IMR-90 (cell line): ENCODE measurements around the gene METTL4. TPM values are rescaled to one million over a fixed set of nuclear protein-coding genes. Genes with fewer than 3 reads are reported as not detected.

Experiments
- ATAC-seq: fragments of 200-7000 bp; cut with Tn5 transposase; 2 replicates; pipeline ENCODE4 v1.9.1; 2020; ENCODE audit warnings: low read depth, mild to moderate bottlenecking, moderate library complexity
- BruUV-seq: library from RNA; stranded (reverse); fragments of 400-500 nt; replicated peaks from 2 replicates; lab custom pipeline; 2021; lab: Mats Ljungman, UMichigan
- CTCF ChIA-PET: fragments of 300-600 bp; formaldehyde crosslinking; extraction: SDS; loops from one replicate; lab custom pipeline; 2021; ENCODE audit warnings: antibody characterized with exemption; lab: Yijun Ruan, JAX
- POLR2A ChIA-PET: fragments of 300-600 bp; sonication (Branson Sonifier 250); formaldehyde crosslinking; loops from one replicate; lab custom pipeline; 2022; ENCODE audit warnings: antibody characterized with exemption; ENCODE audit not compliant: unreplicated experiment; lab: Charles Lee
- DNase-seq: peaks from one replicate; pipeline ENCODE4 v3.0.0; 2013
- H2AFZ ChIP-seq: replicated peaks from 2 replicates; pipeline ENCODE3; 2013; ENCODE audit warnings: low read length, mild to moderate bottlenecking; ENCODE audit not compliant: poor library complexity
- H2AK5ac ChIP-seq: 2 replicates; pipeline ENCODE4 v1.6.1; 2013; ENCODE audit warnings: low read depth, low read length, inconsistent platforms
- H2AK9ac ChIP-seq: replicated peaks from 2 replicates; pipeline ENCODE3; 2013; ENCODE audit warnings: mild to moderate bottlenecking, low read depth, low read length, moderate library complexity; ENCODE audit not compliant: poor library complexity
- H2BK120ac ChIP-seq: 2 replicates; pipeline ENCODE4 v1.6.1; 2013; ENCODE audit warnings: low read depth, low read length, inconsistent platforms
- H2BK15ac ChIP-seq: 3 replicates; pipeline ENCODE4 v1.6.1; 2013; ENCODE audit warnings: low read depth, low read length, inconsistent platforms
- H2BK20ac ChIP-seq: 2 replicates; pipeline ENCODE4 v1.6.1; 2013; ENCODE audit warnings: low read depth, mild to moderate bottlenecking, inconsistent platforms, low read length, moderate library complexity
- H2BK5ac ChIP-seq: 2 replicates; pipeline ENCODE4 v1.6.1; 2013; ENCODE audit warnings: mild to moderate bottlenecking, low read depth, low read length, inconsistent platforms; ENCODE audit not compliant: poor library complexity, severe bottlenecking
- H3K14ac ChIP-seq: replicated peaks from 2 replicates; pipeline ENCODE4 v1.6.1; 2013; ENCODE audit warnings: low read depth, low read length, inconsistent platforms
- H3K18ac ChIP-seq: 2 replicates; pipeline ENCODE4 v1.6.1; 2013; ENCODE audit warnings: low read depth, low read length, control low read depth
- H3K23ac ChIP-seq: 2 replicates; pipeline ENCODE4 v1.6.1; 2013; ENCODE audit warnings: low read depth, low read length, inconsistent platforms
- H3K27ac ChIP-seq: 2 replicates; pipeline ENCODE4 v1.5.1; 2013; ENCODE audit warnings: mild to moderate bottlenecking, control low read depth, low read length; ENCODE audit not compliant: insufficient read depth
- H3K27me3 ChIP-seq: 2 replicates; pipeline ENCODE4 v1.6.1; 2013; ENCODE audit warnings: low read length; ENCODE audit not compliant: control insufficient read depth, insufficient read depth
- H3K36me3 ChIP-seq: 2 replicates; pipeline ENCODE4 v1.6.1; 2013; ENCODE audit warnings: low read length, mixed read lengths; ENCODE audit not compliant: control insufficient read depth, insufficient read depth
- H3K4ac ChIP-seq: 2 replicates; pipeline ENCODE4 v1.6.1; 2013; ENCODE audit warnings: low read depth, low read length, inconsistent platforms
- H3K4me1 ChIP-seq: 2 replicates; pipeline ENCODE4 v1.6.1; 2013; ENCODE audit warnings: low read length, mixed read lengths; ENCODE audit not compliant: control insufficient read depth, insufficient read depth
- H3K4me2 ChIP-seq: 2 replicates; pipeline ENCODE4 v1.6.1; 2013; ENCODE audit warnings: low read depth, mild to moderate bottlenecking, control low read depth, low read length, moderate library complexity
- H3K4me3 ChIP-seq: 2 replicates; pipeline ENCODE4 v1.5.1; 2013; ENCODE audit warnings: low read depth, mild to moderate bottlenecking, control low read depth, low read length, moderate library complexity; ENCODE audit not compliant: insufficient read depth
- H3K56ac ChIP-seq: 2 replicates; pipeline ENCODE4 v1.6.1; 2013; ENCODE audit warnings: low read length, inconsistent platforms; ENCODE audit not compliant: insufficient read depth; ENCODE audit errors: extremely low read depth
- H3K79me1 ChIP-seq, 2 experiments: 2 replicates each; pipeline ENCODE4 v1.6.1; 2013; ENCODE audit warnings: low read length in 2 of 2, inconsistent platforms in 1 of 2, low read depth in 1 of 2
- H3K9ac ChIP-seq: 2 replicates; pipeline ENCODE4 v1.6.1; 2013; ENCODE audit warnings: low read depth, low read length, control low read depth
- H3K9me1 ChIP-seq: 2 replicates; pipeline ENCODE4 v1.6.1; 2013; ENCODE audit warnings: low read length, inconsistent platforms; ENCODE audit not compliant: insufficient read depth
- H3K9me3 ChIP-seq: 2 replicates; pipeline ENCODE4 v1.6.1; 2013; ENCODE audit warnings: low read length; ENCODE audit not compliant: control insufficient read depth, insufficient read depth
- H4K20me1 ChIP-seq: 2 replicates; pipeline ENCODE4 v1.6.1; 2013; ENCODE audit warnings: low read length, inconsistent platforms; ENCODE audit not compliant: insufficient read depth
- H4K5ac ChIP-seq: 2 replicates; pipeline ENCODE4 v1.6.1; 2013; ENCODE audit warnings: mild to moderate bottlenecking, low read depth, low read length, control low read depth
- H4K8ac ChIP-seq, 2 experiments: 2 replicates each; pipeline ENCODE4 v1.6.1; 2013; ENCODE audit warnings: low read depth in 2 of 2, low read length in 2 of 2, control low read depth in 1 of 2, inconsistent platforms in 1 of 2
- H4K91ac ChIP-seq: 2 replicates; pipeline ENCODE4 v1.6.1; 2013; ENCODE audit warnings: low read depth, low read length, inconsistent platforms; ENCODE audit not compliant: insufficient read depth
- ELK1 ChIP-seq: fragments of 150-350 bp; IDR thresholded peaks from 2 replicates; pipeline ENCODE4 v1.6.1; 2016; ENCODE audit warnings: low read depth, mild to moderate bottlenecking, low read length, moderate library complexity, borderline replicate concordance
- MAZ ChIP-seq: IDR thresholded peaks from 2 replicates; pipeline ENCODE4 v1.6.1; 2012; ENCODE audit warnings: low read depth, mild to moderate bottlenecking, low read length, improper control_type of control experiment, moderate library complexity, borderline replicate concordance
- POLR2A ChIP-seq: IDR thresholded peaks from 2 replicates; pipeline ENCODE4 v1.6.1; 2012; ENCODE audit warnings: mild to moderate bottlenecking, low read depth, low read length
- WGBS, 2 experiments: methylation state at CpG; one replicate each; pipeline versions ENCODE4 v1.1.5 to v1.1.7; 2013; ENCODE audit warnings: missing lambda C conversion rate in 2 of 2; ENCODE audit not compliant: insufficient read length in 1 of 2; ENCODE audit errors: extremely low coverage in 2 of 2; 5-methylcytosine and 5-hydroxymethylcytosine counted together
- dilution Hi-C: fragments of 300-500 bp; cut with HindIII; formaldehyde crosslinking; loops from one replicate; pipeline ENCODE4 v1.14.3; 2018; ENCODE audit warnings: low sequenced_read_pairs; ENCODE audit not compliant: unreplicated experiment
- in situ Hi-C: fragments of 300-500 bp; cut with MboI; formaldehyde crosslinking; loops from 3 replicates; pipeline ENCODE4 v1.14.3; 2019; ENCODE audit warnings: low sequenced_read_pairs, inconsistent platforms, mixed read lengths
- intact Hi-C: fragments of 100-400 bp; cut with micrococcal nuclease; formaldehyde crosslinking; loops from 2 replicates; pipeline ENCODE4 v1.10.0; 2022
- polyA plus RNA-seq, 3 experiments: library from polyadenylated mRNA; depleted of rRNA; stranded (reverse); fragments of >200 nt; gene quantifications; 2 replicates each; pipeline ENCODE4 v1.2.3, GENCODE V29; 2012; ENCODE audit warnings: low replicate concordance in 1 of 3
- total RNA-seq: library from RNA; depleted of rRNA; stranded (reverse); fragments of >200 nt; gene quantifications from 2 replicates; pipeline ENCODE4 v1.2.3, GENCODE V29; 2012

The METTL4 gene
- total and polyA plus RNA-seq, 2 of the 4 experiments (the other 2 are of a cell fraction): 4.9 to 5.4 TPM

- Histone ChIP-seq H3K4me1 (no peaks in the 10 kb centered on the region), H3K9me1 (peaks cover 3% of the 10 kb centered on the region; the same call in 1 of the 2 replicates), H2BK15ac (no peak overlapping the region), H3K27me3 (no peaks in the 10 kb centered on the region), H2AK5ac (no peak overlapping the region), H2BK120ac (no peak overlapping the region), H4K91ac (no peak overlapping the region), H2AFZ (no peak overlapping the region), H3K14ac (no peak overlapping the region), H3K18ac (no peak overlapping the region), H3K4me3 (no peak overlapping the region), H2BK20ac (no peak overlapping the region), H4K20me1 (no peaks in the 10 kb centered on the region), H3K23ac (no peak overlapping the region), H2AK9ac (no peak overlapping the region), H3K9me3 (no peaks in the 10 kb centered on the region), H3K4me2 (no peak overlapping the region), H3K9ac (no peak overlapping the region), H3K79me1 (no peaks in the 10 kb centered on the region), H3K27ac (no peak overlapping the region), H2BK5ac (no peak overlapping the region), H4K8ac (no peak overlapping the region), H3K4ac (no peak overlapping the region), H3K56ac (no peak overlapping the region), H3K36me3 (0 out of 2 replicates have a peak, but pooled peaks cover 2% of the 10 kb centered on the region), H4K5ac (no peak overlapping the region)
- no TSS peak for BruUV-seq
- in situ Hi-C loops: loop anchor here (25.0 kb wide), 1 partner anchor 1689 kb away; no protein-coding TSS in a partner anchor
- ATAC-seq (no peak), DNase-seq (no peak)
- CTCF ChIA-PET: no interaction called here
- dilution Hi-C loops: no loop called here
- WGBS, 2 experiments: 100% methylated on average over 1 of the region's 3 CpGs; no CpG with 5 or more reads in 1 of the 2 experiments
- TF ChIP-seq POLR2A (no peak), MAZ (no peak), ELK1 (no peak)
- POLR2A ChIA-PET: no interaction called here
- intact Hi-C loops: no loop called here
These were observed 19.9 kb downstream of the METTL4 start for GRCh38 chr18:2551425-2551824.
